GM10248 (cell line): ENCODE data around the gene CRADD.

Experiments
- CTCF ChIA-PET: fragments of 300-600 bp; sonication (Branson Sonifier 250); formaldehyde crosslinking; extraction: SDS; loops from one replicate; lab custom pipeline; 2021; ENCODE audit warnings: antibody characterized with exemption; lab: Yijun Ruan, JAX
- POLR2A ChIA-PET: fragments of 350-650 bp; sonication (Branson Sonifier 250); formaldehyde crosslinking; extraction: SDS; loops from one replicate; lab custom pipeline; 2020; ENCODE audit warnings: antibody characterized with exemption; lab: Yijun Ruan, JAX
- DNase-seq: peaks from one replicate; pipeline ENCODE4 v3.0.0; 2012; ENCODE audit errors: extremely low spot score
- CTCF ChIP-seq: IDR thresholded peaks from 2 replicates; pipeline ENCODE4 v1.5.1; 2012; ENCODE audit warnings: mild to moderate bottlenecking, low read depth; ENCODE audit errors: extremely low read depth, missing control alignments, control extremely low read depth

Gene CRADD

GRCh38 chr12:93746572-93747168 lies 69.5 kb downstream of the CRADD start:
- TF ChIP-seq CTCF = no peak
- CTCF ChIA-PET = no interaction called here
- POLR2A ChIA-PET = no interaction called here
- no peak for DNase-seq

- ChIA-PET CTCF (interaction anchor here (1.0 to 1.8 kb wide), 4 partner anchors 13 to 246 kb away, joined by 3 to 8 read pairs (median 4); no protein-coding TSS in a partner anchor), POLR2A (no interaction called here)
- no peak for TF ChIP-seq CTCF
- DNase-seq = no peak
Measured at GRCh38 chr12:93748672-93749383, 71.7 kb downstream of the CRADD start.

GRCh38 chr12:93749515-93749914 lies 72.3 kb downstream of the CRADD start:
- POLR2A ChIA-PET = no interaction called here
- CTCF ChIA-PET = interaction anchor here (1.0 to 1.8 kb wide), 3 partner anchors 12 to 180 kb away, joined by 3 to 8 read pairs (median 5); no protein-coding TSS in a partner anchor
- no peak for TF ChIP-seq CTCF
- DNase-seq = no peak

GRCh38 chr12:93750056-93750455 lies 72.9 kb downstream of the CRADD start:
- no peak for DNase-seq
- CTCF ChIA-PET = interaction anchor here (1.8 kb wide), 1 partner anchor 17 kb away, joined by 8 read pairs; no protein-coding TSS in a partner anchor
- POLR2A ChIA-PET = no interaction called here
- TF ChIP-seq CTCF = no peak

GRCh38 chr12:93751864-93752610 lies 74.9 kb downstream of the CRADD start:
- TF ChIP-seq CTCF = no peak
- ChIA-PET CTCF (interaction anchor here (1.0 to 1.9 kb wide), 4 partner anchors 10 to 350 kb away, joined by 3 to 7 read pairs (median 4); no protein-coding TSS in a partner anchor), POLR2A (no interaction called here)
- DNase-seq = no peak

- TF ChIP-seq CTCF = no peak
- DNase-seq = no peak
- POLR2A ChIA-PET = no interaction called here
- CTCF ChIA-PET = interaction anchor here (1.1 to 1.9 kb wide), 2 partner anchors 13 to 21 kb away, joined by 3 to 7 read pairs; no protein-coding TSS in a partner anchor
Measured at GRCh38 chr12:93753285-93753684, 76.1 kb downstream of the CRADD start.
